DND-41 (cell line): ENCODE results near the gene TMEM30B.

Experiments
- EZH2 ChIP-seq: IDR thresholded peaks from 3 replicates; pipeline ENCODE4 v1.6.1; 2012; ENCODE audit warnings: borderline replicate concordance, low read depth, mild to moderate bottlenecking, moderate library complexity, low read length, inconsistent platforms; ENCODE audit not compliant: severe bottlenecking
- TF ChIP-seq, protein P1 (sequence below): IDR thresholded peaks from 2 replicates; pipeline ENCODE4 v1.5.1; 2012; ENCODE audit warnings: borderline replicate concordance, low read length, moderate library complexity, mild to moderate bottlenecking; ENCODE audit not compliant: poor library complexity, severe bottlenecking; ENCODE audit errors: extremely low read depth

GRCh38 chr14:61277232-61277631 lies 3.9 kb downstream of the TMEM30B start:
- no peak for TF ChIP-seq EZH2
- TF ChIP-seq, protein P1, sequence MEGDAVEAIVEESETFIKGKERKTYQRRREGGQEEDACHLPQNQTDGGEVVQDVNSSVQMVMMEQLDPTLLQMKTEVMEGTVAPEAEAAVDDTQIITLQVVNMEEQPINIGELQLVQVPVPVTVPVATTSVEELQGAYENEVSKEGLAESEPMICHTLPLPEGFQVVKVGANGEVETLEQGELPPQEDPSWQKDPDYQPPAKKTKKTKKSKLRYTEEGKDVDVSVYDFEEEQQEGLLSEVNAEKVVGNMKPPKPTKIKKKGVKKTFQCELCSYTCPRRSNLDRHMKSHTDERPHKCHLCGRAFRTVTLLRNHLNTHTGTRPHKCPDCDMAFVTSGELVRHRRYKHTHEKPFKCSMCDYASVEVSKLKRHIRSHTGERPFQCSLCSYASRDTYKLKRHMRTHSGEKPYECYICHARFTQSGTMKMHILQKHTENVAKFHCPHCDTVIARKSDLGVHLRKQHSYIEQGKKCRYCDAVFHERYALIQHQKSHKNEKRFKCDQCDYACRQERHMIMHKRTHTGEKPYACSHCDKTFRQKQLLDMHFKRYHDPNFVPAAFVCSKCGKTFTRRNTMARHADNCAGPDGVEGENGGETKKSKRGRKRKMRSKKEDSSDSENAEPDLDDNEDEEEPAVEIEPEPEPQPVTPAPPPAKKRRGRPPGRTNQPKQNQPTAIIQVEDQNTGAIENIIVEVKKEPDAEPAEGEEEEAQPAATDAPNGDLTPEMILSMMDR, result no peak
